ENCODE data around the gene FHIT.

DNA sequence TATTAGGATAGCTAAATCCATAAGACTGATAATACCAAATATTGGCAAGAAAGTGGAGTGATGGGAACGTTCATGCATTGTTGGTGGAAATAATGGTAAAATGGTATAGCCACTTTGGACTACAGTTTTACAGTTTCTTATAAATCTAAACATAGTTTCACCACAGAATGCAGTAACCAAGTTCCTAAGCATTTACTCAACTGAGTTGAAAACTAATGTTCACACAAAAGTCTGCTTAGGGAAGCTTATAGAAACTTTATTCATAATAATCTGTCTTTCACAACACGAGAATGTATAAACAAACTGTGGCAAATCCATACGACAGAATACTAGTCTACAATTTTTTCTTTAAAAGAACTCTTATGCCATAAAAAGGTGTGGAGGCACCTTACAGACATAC, 969.3 kb downstream of the FHIT start:
- TF ChIP-seq POLR2A (IDR thresholded peaks at IDR 0.05), result no peak
- TF ChIP-seq, protein P1, sequence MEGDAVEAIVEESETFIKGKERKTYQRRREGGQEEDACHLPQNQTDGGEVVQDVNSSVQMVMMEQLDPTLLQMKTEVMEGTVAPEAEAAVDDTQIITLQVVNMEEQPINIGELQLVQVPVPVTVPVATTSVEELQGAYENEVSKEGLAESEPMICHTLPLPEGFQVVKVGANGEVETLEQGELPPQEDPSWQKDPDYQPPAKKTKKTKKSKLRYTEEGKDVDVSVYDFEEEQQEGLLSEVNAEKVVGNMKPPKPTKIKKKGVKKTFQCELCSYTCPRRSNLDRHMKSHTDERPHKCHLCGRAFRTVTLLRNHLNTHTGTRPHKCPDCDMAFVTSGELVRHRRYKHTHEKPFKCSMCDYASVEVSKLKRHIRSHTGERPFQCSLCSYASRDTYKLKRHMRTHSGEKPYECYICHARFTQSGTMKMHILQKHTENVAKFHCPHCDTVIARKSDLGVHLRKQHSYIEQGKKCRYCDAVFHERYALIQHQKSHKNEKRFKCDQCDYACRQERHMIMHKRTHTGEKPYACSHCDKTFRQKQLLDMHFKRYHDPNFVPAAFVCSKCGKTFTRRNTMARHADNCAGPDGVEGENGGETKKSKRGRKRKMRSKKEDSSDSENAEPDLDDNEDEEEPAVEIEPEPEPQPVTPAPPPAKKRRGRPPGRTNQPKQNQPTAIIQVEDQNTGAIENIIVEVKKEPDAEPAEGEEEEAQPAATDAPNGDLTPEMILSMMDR (IDR thresholded peaks at IDR 0.05), result no peak

Data from ovary (tissue), 3 donors.